ENCODE measurements around the gene ADTRP.
A peak's percentile ranks its signal among the peaks of the same experiment; 100 is the strongest.
"Not testable (repeated sequence)": the region's sequence is repeated elsewhere in the genome, so short reads cannot be mapped to it uniquely, and the experiment has no call there.

ADTRP gene

GRCh38 chr6:11802886-11803590, 24.4 kb upstream of the ADTRP start:
- no peak for DNase-seq

GRCh38 chr6:11800531-11800930, 21.9 kb upstream of the ADTRP start:
- not testable (repeated sequence) for DNase-seq

DNA sequence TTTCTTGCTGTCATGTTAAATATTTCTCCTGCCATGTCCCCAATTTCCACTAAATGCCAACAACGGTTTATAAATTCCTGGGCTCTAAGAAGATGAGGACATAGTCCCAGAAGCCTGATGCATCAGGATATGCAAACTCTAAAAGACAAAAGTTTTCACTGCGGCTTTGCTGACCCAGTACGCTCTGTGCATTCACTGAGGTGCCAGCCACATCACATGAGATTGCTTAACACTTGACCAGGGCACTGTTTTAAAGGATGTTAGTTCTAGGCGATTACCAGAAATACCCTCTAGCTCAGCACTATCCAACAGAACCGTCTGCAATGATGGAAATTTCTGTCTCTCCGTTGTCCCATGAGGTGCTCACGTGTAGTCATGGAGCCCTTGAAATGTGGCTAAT, 19.9 kb upstream of the ADTRP start:
- no peak for DNase-seq

DNA sequence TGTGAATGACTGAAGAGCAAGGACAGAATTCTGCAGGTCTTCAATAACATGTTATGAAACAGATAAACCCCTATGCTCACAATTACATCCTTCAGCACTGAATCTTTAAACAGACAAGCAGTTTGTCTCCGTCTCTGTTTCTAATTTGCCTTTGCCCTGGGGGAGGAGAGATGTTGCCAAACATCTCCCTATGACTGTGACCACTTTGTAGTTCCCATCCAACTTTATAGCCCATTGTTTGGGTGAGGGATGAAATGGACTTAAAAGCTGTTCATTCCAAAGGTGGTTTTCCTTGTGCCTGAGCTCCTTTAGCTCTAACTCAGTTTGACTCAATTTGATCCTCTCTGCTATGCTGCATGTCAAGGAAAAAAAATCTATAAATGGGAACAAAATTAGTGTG, 19.5 kb upstream of the ADTRP start:
- no peak for DNase-seq

- no peak for DNase-seq
Observed at GRCh38 chr6:11796829-11797228, 18.2 kb upstream of the ADTRP start.

GRCh38 chr6:11795403-11795802, 16.8 kb upstream of the ADTRP start:
- no peak for DNase-seq

DNA sequence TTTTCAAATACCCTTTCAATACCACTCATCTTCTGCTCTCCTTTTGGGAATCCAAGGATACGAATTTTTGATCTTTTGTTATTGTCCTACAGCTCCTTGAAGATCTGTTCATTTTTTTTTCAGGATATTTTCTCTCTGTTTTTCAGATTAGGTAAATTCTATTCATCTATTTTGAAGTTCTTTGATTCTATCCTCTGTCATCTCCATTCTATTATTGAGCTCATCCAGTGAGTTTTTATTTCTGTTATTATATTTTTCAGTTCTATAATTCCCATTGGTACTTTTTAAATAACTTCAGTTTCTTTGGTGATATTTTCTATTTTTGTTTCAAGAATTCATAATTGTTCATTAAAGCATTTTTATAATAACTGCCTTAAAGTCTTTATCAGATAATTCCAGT, 14.7 kb upstream of the ADTRP start:
- DNase-seq = no peak

GRCh38 chr6:11791354-11792107, 12.9 kb upstream of the ADTRP start:
- DNase-seq = no peak

DNA sequence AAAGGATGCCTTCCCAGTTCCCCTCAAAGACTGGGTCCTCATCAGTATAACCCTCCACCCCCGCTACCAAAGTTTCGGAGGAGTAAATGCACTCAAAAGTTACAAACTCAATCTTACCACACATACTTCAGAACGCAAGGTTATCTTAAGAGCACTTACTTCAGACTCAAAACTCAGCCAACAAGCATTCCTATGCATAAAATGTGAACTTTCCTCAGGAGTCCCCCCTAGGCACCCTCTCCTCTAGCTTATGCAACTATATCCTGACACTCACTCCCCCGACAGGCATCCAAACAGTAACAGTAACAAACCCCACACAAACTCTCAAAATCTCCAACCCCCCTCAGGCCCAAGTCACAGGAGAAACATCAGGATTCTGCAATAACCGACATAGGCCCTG, 11.1 kb upstream of the ADTRP start:
- no peak for DNase-seq

- DNase-seq = no peak
Observed at GRCh38 chr6:11788043-11788442, 9.4 kb upstream of the ADTRP start.

GRCh38 chr6:11785774-11786579, 7.4 kb upstream of the ADTRP start:
- peak; percentile 47 for DNase-seq

GRCh38 chr6:11785415-11785773, 6.8 kb upstream of the ADTRP start:
- DNase-seq = peak; percentile 90

DNA sequence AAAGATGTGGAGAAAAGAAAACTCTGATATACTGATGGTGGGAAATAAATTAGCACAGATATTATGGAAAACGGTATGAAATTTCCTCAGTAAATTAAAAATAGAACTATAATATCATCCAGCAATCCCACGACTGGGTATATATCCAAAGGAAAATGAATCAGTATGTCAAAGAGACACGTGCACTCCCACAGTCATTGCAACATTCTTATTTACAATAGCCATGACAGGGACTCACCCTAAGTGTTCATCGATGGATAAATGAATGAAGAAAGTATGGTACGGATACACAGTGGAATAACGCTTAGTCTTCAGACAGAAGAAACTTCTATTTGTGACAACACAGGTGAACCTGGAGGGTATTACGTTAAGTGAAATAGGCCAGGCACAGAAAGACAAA, 5.7 kb upstream of the ADTRP start:
- no peak for DNase-seq

GRCh38 chr6:11783524-11784064, 5.0 kb upstream of the ADTRP start:
- DNase-seq = no peak

- no peak for DNase-seq
Observed at GRCh38 chr6:11782524-11782923, 3.9 kb upstream of the ADTRP start.

DNA sequence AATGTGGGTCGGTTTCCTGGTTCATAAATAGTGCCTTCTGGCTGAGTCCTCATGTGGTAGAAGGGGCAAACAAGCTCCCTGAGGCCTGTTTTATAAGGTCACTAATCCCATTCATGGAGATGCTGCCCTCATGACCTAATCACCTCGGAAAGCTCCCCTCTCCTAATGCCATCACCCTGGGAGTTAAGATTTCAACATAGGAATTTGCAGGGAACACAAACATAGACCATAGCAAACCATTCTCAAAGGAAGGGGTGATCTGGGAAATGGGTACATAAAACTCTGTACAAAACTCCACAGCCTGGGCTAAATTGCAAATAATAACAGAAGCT, 1.5 kb upstream of the ADTRP start:
- DNase-seq = no peak

GRCh38 chr6:11779329-11780096, 910 bp upstream of the ADTRP start:
- DNase-seq = no peak

DNA sequence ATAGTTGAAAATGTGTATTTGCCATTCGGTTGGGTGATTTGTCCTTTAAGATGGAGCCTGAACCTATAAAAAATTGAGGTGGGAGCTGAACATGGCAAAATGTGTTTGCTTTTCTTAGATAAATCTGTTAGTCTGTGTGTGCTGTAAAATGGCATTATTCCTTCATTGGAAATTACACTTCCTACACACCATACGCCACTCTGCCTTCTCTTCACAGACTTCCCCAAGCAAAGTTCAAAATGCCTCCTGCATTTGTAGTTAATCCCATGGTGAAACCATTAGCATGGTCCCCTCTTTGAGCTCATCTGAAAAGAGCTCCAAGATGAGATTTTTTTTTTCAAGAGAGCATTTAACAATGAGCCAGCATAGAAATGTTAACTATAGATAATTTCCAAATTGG, 567 bp downstream of the ADTRP start:
- DNase-seq = no peak

- no peak for DNase-seq
Observed at GRCh38 chr6:11775791-11776409, 2.7 kb downstream of the ADTRP start.

DNA sequence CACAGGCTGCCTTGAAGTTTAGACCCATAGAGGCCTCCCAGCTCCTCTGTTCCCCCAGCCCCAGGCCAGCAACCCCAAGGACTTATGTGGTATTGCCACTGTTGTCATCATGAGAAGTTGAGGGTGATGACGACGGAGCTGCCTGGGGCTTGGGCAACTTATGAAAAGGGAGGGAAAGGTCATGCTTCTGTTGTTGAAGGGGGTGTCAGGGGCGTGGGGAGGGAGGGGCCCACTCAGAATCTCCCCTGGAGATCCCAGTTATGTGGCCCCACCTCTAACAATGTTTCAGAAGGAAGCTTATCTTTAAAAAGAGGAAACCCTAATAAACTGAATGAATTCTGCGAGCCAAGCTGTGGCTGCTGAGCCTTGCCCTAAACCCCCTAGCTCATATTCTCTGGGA, 4.2 kb downstream of the ADTRP start:
- no peak for DNase-seq

GRCh38 chr6:11773581-11773980, 5.0 kb downstream of the ADTRP start:
- no peak for DNase-seq

GRCh38 chr6:11773013-11773412, 5.6 kb downstream of the ADTRP start:
- DNase-seq = no peak

Data from NCI-H1105 treated with DMSO at 0.1 percent for 48 hours (cell line).